ENCODE data around the gene LHFPL5. TPM values are rescaled to one million over a fixed set of nuclear protein-coding genes. Genes with fewer than 3 reads are reported as not detected.

LHFPL5 gene
- not detected in 2 replicates for total RNA-seq (2014; rRNA removed; shearing (Covaris generic))
- not detected in 2 replicates for polyA plus RNA-seq (2016; fragmentation: Nextera tagmentation; extraction: Ambion mirVana)

- Histone ChIP-seq H3K4me2 (ENCODE audit: unreplicated experiment) (no peak within 1 kb of the TSS), H3K9ac (no peak within 1 kb of the TSS), H4K20me1 (ENCODE audit: insufficient read depth) (no peaks in the 10 kb centered on the region), H3K36me3 (ENCODE audit: low read depth) (no peaks in the 10 kb centered on the region), H3F3A (ENCODE audit: insufficient read depth) (no peaks in the 10 kb centered on the region), H2AFZ (no peak within 1 kb of the TSS), H3K9me3 (ENCODE audit: low read depth) (no peaks in the 10 kb centered on the region), H3K9me2 (ENCODE audit: insufficient read depth) (no peaks in the 10 kb centered on the region), H3K27me3 (replicated peaks; ENCODE audit: insufficient read depth) (no peaks in the 10 kb centered on the region; the same call in 1 of the 2 replicates), H3K79me2 (ENCODE audit: insufficient read depth) (no peaks in the 10 kb centered on the region), H3K4me3 (no peak within 1 kb of the TSS), H3K27ac (no peak within 1 kb of the TSS), H3K4me1 (ENCODE audit: insufficient read depth) (no peaks in the 10 kb centered on the region)
- peak; percentile 41 for DNase-seq
- TF ChIP-seq EZH2 (IDR thresholded peaks at IDR 0.05; ENCODE audit: insufficient read depth, poor library complexity, severe bottlenecking) (no peak), EZH2phosphoT487 (IDR thresholded peaks at IDR 0.05; ENCODE audit: insufficient read depth, low read depth) (no peak)
- WGBS, 2 experiments (ENCODE audit: low coverage in 1 of 2, low lambda C conversion rate in 2 of 2, missing lambda C conversion rate in 2 of 2), result 16 to 20% methylated on average over 21 to 39 of the region's 40 CpGs
- in situ Hi-C loops (cut with MboI), result no loop called here
Measured at GRCh38 chr6:35804996-35805736, at the start of gene LHFPL5. LHFPL5 (plus strand) TSS chr6:35805352; CDS start chr6:35805671, 319 bp downstream.

- Histone ChIP-seq H3K4me2 (ENCODE audit: unreplicated experiment) (no peak overlapping the region), H3K4me3 (no peak overlapping the region), H3F3A (ENCODE audit: insufficient read depth) (no peaks in the 10 kb centered on the region), H3K27me3 (replicated peaks; ENCODE audit: insufficient read depth) (0 out of 2 replicates have a peak, but pooled peaks cover 4% of the 10 kb centered on the region), H3K9me2 (ENCODE audit: insufficient read depth) (no peaks in the 10 kb centered on the region), H4K20me1 (ENCODE audit: insufficient read depth) (no peaks in the 10 kb centered on the region), H3K79me2 (ENCODE audit: insufficient read depth) (no peaks in the 10 kb centered on the region), H3K36me3 (ENCODE audit: low read depth) (no peaks in the 10 kb centered on the region), H2AFZ (no peak overlapping the region), H3K9me3 (ENCODE audit: low read depth) (no peaks in the 10 kb centered on the region), H3K4me1 (ENCODE audit: insufficient read depth) (no peaks in the 10 kb centered on the region), H3K9ac (no peak overlapping the region), H3K27ac (no peak overlapping the region)
- DNase-seq, result peak; percentile 40
- TF ChIP-seq EZH2 (IDR thresholded peaks at IDR 0.05; ENCODE audit: insufficient read depth, poor library complexity, severe bottlenecking) (no peak), EZH2phosphoT487 (IDR thresholded peaks at IDR 0.05; ENCODE audit: insufficient read depth, low read depth) (no peak)
- WGBS, 2 experiments (ENCODE audit: low coverage in 1 of 2, low lambda C conversion rate in 2 of 2, missing lambda C conversion rate in 2 of 2), result 55 to 56% methylated on average over 10 of the region's 10 CpGs
- in situ Hi-C loops (cut with MboI), result no loop called here
Measured at GRCh38 chr6:35757456-35758123, 47.6 kb upstream of the LHFPL5 start.

GRCh38 chr6:35759426-35759825, 45.7 kb upstream of the LHFPL5 start:
- H3K27me3 ChIP-seq (replicated peaks; ENCODE audit: insufficient read depth), result peaks cover 23% of the 10 kb centered on the region
- no peaks in the 10 kb centered on the region for H3K9me3 ChIP-seq (ENCODE audit: low read depth)
- TF ChIP-seq EZH2 (IDR thresholded peaks at IDR 0.05; ENCODE audit: insufficient read depth, poor library complexity, severe bottlenecking) (no peak), EZH2phosphoT487 (IDR thresholded peaks at IDR 0.05; ENCODE audit: insufficient read depth, low read depth) (no peak)
- H4K20me1 ChIP-seq (ENCODE audit: insufficient read depth), result no peaks in the 10 kb centered on the region
- H3K4me1 ChIP-seq (ENCODE audit: insufficient read depth), result no peaks in the 10 kb centered on the region
- in situ Hi-C loops (cut with MboI), result no loop called here
- no peaks in the 10 kb centered on the region for H3K79me2 ChIP-seq (ENCODE audit: insufficient read depth)
- no peaks in the 10 kb centered on the region for H3F3A ChIP-seq (ENCODE audit: insufficient read depth)
- DNase-seq, result no peak
- WGBS, 2 experiments (ENCODE audit: low coverage in 1 of 2, low lambda C conversion rate in 2 of 2, missing lambda C conversion rate in 2 of 2), result 58 to 59% methylated on average over 3 of the region's 3 CpGs
- H3K27ac ChIP-seq, result no peak overlapping the region
- H3K9ac ChIP-seq, result no peak overlapping the region
- H3K36me3 ChIP-seq (ENCODE audit: low read depth), result no peaks in the 10 kb centered on the region
- no peaks in the 10 kb centered on the region for H3K9me2 ChIP-seq (ENCODE audit: insufficient read depth)
- no peak overlapping the region for H3K4me2 ChIP-seq (ENCODE audit: unreplicated experiment)
- H2AFZ ChIP-seq, result no peak overlapping the region
- no peak overlapping the region for H3K4me3 ChIP-seq

- no peaks in the 10 kb centered on the region for H3K9me3 ChIP-seq (ENCODE audit: low read depth)
- in situ Hi-C loops (cut with MboI), result no loop called here
- no peak overlapping the region for H3K9ac ChIP-seq
- no peaks in the 10 kb centered on the region for H3F3A ChIP-seq (ENCODE audit: insufficient read depth)
- H3K79me2 ChIP-seq (ENCODE audit: insufficient read depth), result no peaks in the 10 kb centered on the region
- H3K4me3 ChIP-seq, result no peak overlapping the region
- no peaks in the 10 kb centered on the region for H3K4me1 ChIP-seq (ENCODE audit: insufficient read depth)
- no peak for DNase-seq
- no peak overlapping the region for H2AFZ ChIP-seq
- TF ChIP-seq EZH2 (IDR thresholded peaks at IDR 0.05; ENCODE audit: insufficient read depth, poor library complexity, severe bottlenecking) (no peak), EZH2phosphoT487 (IDR thresholded peaks at IDR 0.05; ENCODE audit: insufficient read depth, low read depth) (no peak)
- H3K27ac ChIP-seq, result no peak overlapping the region
- H3K4me2 ChIP-seq (ENCODE audit: unreplicated experiment), result no peak overlapping the region
- 79% methylated on average over 22 to 23 of the region's 23 CpGs for WGBS, 2 experiments (ENCODE audit: low coverage in 1 of 2, low lambda C conversion rate in 2 of 2, missing lambda C conversion rate in 2 of 2)
- no peaks in the 10 kb centered on the region for H3K9me2 ChIP-seq (ENCODE audit: insufficient read depth)
- no peaks in the 10 kb centered on the region for H4K20me1 ChIP-seq (ENCODE audit: insufficient read depth)
- peaks cover 37% of the 10 kb centered on the region for H3K27me3 ChIP-seq (replicated peaks; ENCODE audit: insufficient read depth)
- H3K36me3 ChIP-seq (ENCODE audit: low read depth), result no peaks in the 10 kb centered on the region
Measured at GRCh38 chr6:35765739-35766138, 39.4 kb upstream of the LHFPL5 start.

Data from GM23248 (cell line).